ENCODE results near the gene TRAF2.

DNA sequence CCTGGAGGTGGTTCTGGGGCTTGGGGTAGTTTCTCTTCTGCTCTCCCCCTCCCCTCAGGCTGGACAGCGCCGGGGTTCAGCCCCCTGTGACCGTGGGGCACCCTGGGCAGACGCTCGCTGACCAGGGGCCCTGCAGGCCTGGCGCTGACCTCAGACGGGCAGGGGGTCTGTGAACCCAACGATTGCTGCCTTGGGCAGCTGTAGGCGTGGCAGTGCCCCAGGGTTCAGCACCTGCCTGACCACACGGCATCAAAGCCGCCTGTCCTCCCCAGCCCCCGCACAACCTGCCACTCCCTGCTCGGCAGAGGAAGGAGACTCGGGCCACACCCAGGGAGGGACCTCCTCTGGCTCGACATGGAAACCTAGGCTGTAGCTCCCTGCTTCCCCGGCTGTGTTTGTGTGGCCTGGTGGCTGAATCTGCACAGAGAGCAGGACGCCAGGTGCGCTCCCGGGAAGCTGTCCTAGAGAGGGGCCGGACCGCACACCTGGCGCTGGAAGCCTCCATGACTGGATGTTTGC lies 77.9 kb downstream of the TRAF2 start:
- TF ChIP-seq EZH2 (IDR thresholded peaks at IDR 0.05) (no peak), POLR2AphosphoS5 (IDR thresholded peaks at IDR 0.05; ENCODE audit: borderline replicate concordance, low read depth, low read length) (no peak), FOXP2 (optimal IDR thresholded peaks at IDR 0.05; ENCODE audit: control extremely low read depth, extremely low read length, insufficient read depth) (no peak)

Data from SK-N-MC (cell line).